NCI-H2081 treated with DMSO at 0.1 percent for 48 hours (cell line): ENCODE results near the gene TMPRSS9.
"Not testable (repeated sequence)": the region's sequence is repeated elsewhere in the genome, so short reads cannot be mapped to it uniquely, and the experiment has no call there.

ENCODE experiments used
- DNase-seq: peaks from one replicate; lab custom pipeline; 2025; lab: John Stamatoyannopoulos, UW

Gene TMPRSS9

DNA sequence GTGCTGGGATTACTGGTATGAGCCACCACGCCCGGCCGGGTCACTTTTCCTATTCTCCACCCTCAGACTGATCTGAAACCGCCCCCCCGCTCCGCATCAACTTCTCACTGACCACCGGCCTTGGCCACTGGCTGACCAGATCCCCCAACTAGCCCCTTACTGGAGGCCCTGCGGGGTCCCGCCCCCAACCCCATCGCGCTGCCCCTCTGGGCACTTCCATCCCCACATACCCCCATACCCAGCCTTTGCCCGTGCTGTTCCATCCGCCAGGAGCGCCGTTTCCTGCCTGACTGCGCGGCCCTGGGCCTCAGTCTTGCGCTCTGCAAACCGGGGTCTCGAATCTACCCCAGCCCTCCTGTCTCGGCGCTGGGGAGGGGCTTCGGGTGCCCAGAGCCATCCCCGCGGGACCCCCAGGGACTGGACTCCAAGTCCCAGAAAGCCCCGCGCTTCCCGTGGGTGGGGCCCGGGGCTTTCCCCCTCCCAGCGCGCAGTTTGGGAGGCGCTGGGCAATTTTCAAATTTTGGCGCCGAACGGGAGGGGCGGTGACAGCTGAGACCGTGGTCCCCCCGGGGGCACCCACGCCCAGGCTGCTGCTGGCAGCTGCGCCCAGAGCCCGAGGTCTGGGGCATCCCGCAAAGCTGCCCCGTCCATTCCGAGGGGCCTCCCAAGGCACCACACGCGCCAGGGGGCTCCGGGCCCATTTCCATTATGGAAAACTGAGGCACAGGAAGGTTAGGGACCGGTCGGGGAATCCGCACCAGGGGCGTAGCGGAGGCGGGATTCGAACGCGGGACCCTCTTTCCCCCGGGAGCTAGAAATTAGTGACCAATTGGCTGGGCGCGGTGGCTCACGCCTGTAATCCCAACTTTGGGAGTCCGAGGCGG, 101.9 kb downstream of the TMPRSS9 start:
- no peak for DNase-seq

- no peak for DNase-seq
Observed at GRCh38 chr19:2462635-2463421, 102.8 kb downstream of the TMPRSS9 start.

DNA sequence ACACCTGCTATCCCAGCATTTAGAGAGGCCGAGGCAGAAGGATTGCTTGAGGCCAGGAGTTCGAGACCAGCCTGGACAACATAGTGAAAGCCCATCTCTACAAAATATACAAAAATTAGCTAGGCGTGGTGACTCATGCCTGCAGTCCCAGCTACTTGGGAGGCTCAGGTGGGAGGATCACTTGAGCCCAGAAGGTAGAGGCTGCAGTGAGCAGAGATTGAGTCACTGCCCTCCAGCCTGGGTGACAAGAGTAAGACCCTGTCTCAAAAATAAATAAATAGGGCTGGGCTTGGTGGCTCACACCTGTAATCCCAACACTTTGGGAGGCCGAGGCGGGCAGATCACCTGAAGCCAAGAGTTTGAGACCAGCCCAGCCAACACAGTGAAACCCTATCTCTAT, 103.6 kb downstream of the TMPRSS9 start:
- DNase-seq, result not testable (repeated sequence)

GRCh38 chr19:2464389-2464788, 104.3 kb downstream of the TMPRSS9 start:
- no peak for DNase-seq

- no peak for DNase-seq
Observed at GRCh38 chr19:2468596-2468995, 108.5 kb downstream of the TMPRSS9 start.

GRCh38 chr19:2469102-2469914, 109.2 kb downstream of the TMPRSS9 start:
- no peak for DNase-seq

- not testable (repeated sequence) for DNase-seq
Observed at GRCh38 chr19:2469915-2470200, 109.8 kb downstream of the TMPRSS9 start.

DNA sequence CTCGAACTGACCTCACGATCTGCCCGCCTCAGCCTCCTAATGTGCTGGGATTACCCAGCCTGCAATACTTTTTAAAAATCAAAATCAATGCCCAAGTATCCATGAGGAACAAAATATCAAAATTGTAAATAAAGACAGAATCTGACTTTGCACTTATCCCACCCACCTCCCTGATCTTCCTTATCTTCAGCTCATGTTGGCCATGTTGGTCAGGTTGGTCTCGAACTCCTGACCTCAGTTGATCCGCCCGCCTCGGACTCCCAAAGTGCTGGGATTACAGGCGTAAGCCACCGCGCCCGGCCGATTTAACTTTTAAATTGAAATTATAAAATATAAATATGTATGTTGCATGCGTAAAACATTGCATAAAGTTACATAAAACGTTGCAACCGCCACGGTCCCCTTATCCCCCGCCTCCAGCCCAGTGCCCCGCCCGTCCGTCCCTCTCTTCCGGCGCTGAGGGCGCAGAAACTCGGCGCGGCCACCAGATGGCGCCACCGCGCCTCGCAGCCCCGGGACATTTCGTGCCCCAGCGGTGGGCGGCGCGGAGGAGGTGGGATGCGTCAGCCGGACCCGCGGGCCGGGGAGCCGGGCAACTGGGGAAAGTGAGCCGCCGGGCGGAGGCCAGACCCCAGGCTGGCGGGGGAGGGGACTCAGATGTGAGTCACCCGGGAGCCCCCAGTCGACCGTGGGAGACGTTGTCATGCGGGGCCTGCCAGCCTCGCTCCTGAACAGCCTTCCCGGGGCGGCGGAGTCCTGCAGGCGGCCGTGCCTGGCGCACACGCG, 114.4 kb downstream of the TMPRSS9 start:
- DNase-seq, result no peak

- no peak for DNase-seq
Observed at GRCh38 chr19:2475018-2475701, 115.1 kb downstream of the TMPRSS9 start.
